Measurements from ENCODE around the gene ARID1B. TPM values are rescaled to one million over a fixed set of nuclear protein-coding genes. Genes with fewer than 3 reads are reported as not detected.

The ARID1B gene
- total and polyA plus RNA-seq, 2 of the 4 experiments (the other 2 are of a cell fraction): 14.5 to 20.1 TPM

- no peak for ATAC-seq (ENCODE audit: low read depth)
- dilution Hi-C loops (cut with HindIII; ENCODE audit: low sequenced_read_pairs, unreplicated experiment) (no loop called here), intact Hi-C loops (cut with micrococcal nuclease) (no loop called here)
Measured at GRCh38 chr6:156807028-156807427, 29.9 kb downstream of the ARID1B start.

More at GRCh38 chr6:156807028-156807427, 29.9 kb downstream of the ARID1B start:
- Histone ChIP-seq H3K9me3 (ENCODE audit: control insufficient read depth, insufficient read depth, low read length) (peaks cover 2% of the 10 kb centered on the region; the same call in 1 of the 2 replicates), H3K27ac (ENCODE audit: insufficient read depth, low read length) (no peak overlapping the region), H3K9ac (ENCODE audit: low read depth, low read length) (no peak overlapping the region), H2BK120ac (ENCODE audit: low read depth, low read length) (no peak overlapping the region), H2BK20ac (ENCODE audit: low read depth, low read length) (no peak overlapping the region), H4K8ac (ENCODE audit: low read depth in 2 of 2, low read length in 2 of 2) (no peak overlapping the region), H3K14ac (replicated peaks; ENCODE audit: low read depth, low read length) (no peak overlapping the region), H4K20me1 (ENCODE audit: insufficient read depth, low read length) (peaks cover 70% of the 10 kb centered on the region), H3K9me1 (ENCODE audit: insufficient read depth, low read length) (peaks cover 18% of the 10 kb centered on the region), H4K5ac (ENCODE audit: low read depth, low read length) (no peak overlapping the region), H3K36me3 (ENCODE audit: control insufficient read depth, insufficient read depth, low read length) (no peaks in the 10 kb centered on the region), H3K79me1 (ENCODE audit: low read depth in 1 of 2, low read length in 2 of 2) (peaks cover 36 to 75% of the 10 kb centered on the region in 2 experiments), H2AK9ac (replicated peaks; ENCODE audit: low read depth, low read length, poor library complexity) (no peak overlapping the region), H2BK5ac (ENCODE audit: low read depth, low read length, poor library complexity, severe bottlenecking) (no peak overlapping the region), H2BK15ac (ENCODE audit: low read depth, low read length) (no peak overlapping the region), H4K91ac (ENCODE audit: insufficient read depth, low read depth, low read length) (no peak overlapping the region), H3K4me2 (ENCODE audit: low read depth, low read length) (no peak overlapping the region), H3K4me3 (ENCODE audit: insufficient read depth, low read depth, low read length) (no peak overlapping the region), H3K23ac (ENCODE audit: low read depth, low read length) (no peak overlapping the region), H2AK5ac (ENCODE audit: low read depth, low read length) (no peak overlapping the region), H3K18ac (ENCODE audit: low read depth, low read length) (no peak overlapping the region), H3K4me1 (ENCODE audit: control insufficient read depth, insufficient read depth, low read length) (peaks cover 6% of the 10 kb centered on the region), H3K4ac (ENCODE audit: low read depth, low read length) (no peak overlapping the region), H3K56ac (ENCODE audit: extremely low read depth, insufficient read depth, low read length) (no peak overlapping the region), H2AFZ (replicated peaks; ENCODE audit: low read length, poor library complexity) (no peak overlapping the region), H3K27me3 (ENCODE audit: control insufficient read depth, insufficient read depth, low read length) (no peaks in the 10 kb centered on the region)
- no peak for DNase-seq
- no peak for TF ChIP-seq NFE2L2 (IDR thresholded peaks at IDR 0.05; ENCODE audit: low read depth, low read length)
- no peak for TF ChIP-seq CHD1 (IDR thresholded peaks at IDR 0.05; ENCODE audit: low read depth, low read length)
- no peak for TF ChIP-seq CTCF (conservative IDR thresholded peaks at IDR 0.05; ENCODE audit: low read depth, low read length)
- TF ChIP-seq MAFK (IDR thresholded peaks at IDR 0.05; ENCODE audit: low read depth, low read length): no peak
- no peak for TF ChIP-seq MXI1 (IDR thresholded peaks at IDR 0.05; ENCODE audit: borderline replicate concordance, low read depth, low read length)
- TF ChIP-seq POLR2A (IDR thresholded peaks at IDR 0.05; ENCODE audit: low read depth, low read length): no peak
- TF ChIP-seq ELK1 (IDR thresholded peaks at IDR 0.05; ENCODE audit: borderline replicate concordance, low read depth, low read length): no peak
- TF ChIP-seq MAZ (IDR thresholded peaks at IDR 0.05; ENCODE audit: borderline replicate concordance, low read depth, low read length): no peak
- TF ChIP-seq CEBPB (IDR thresholded peaks at IDR 0.05; ENCODE audit: low read depth, low read length): no peak
- no peak for TF ChIP-seq RFX5 (IDR thresholded peaks at IDR 0.05; ENCODE audit: low read depth, low read length)
- no peak for TF ChIP-seq RAD21 (IDR thresholded peaks at IDR 0.05; ENCODE audit: low read length)
- TF ChIP-seq BHLHE40 (IDR thresholded peaks at IDR 0.05; ENCODE audit: low read depth, low read length): no peak
- no peak for TF ChIP-seq RCOR1 (IDR thresholded peaks at IDR 0.05; ENCODE audit: insufficient replicate concordance, low read length)
- TF ChIP-seq USF2 (IDR thresholded peaks at IDR 0.05; ENCODE audit: low read depth, low read length): no peak
- TF ChIP-seq SMC3 (IDR thresholded peaks at IDR 0.05; ENCODE audit: low read depth, low read length): no peak
- no peak for TF ChIP-seq FOS (IDR thresholded peaks at IDR 0.05; ENCODE audit: low read depth, low read length)
- CTCF ChIA-PET: no interaction called here
- no TSS peak for BruUV-seq (replicated peaks)
- in situ Hi-C loops (cut with MboI; ENCODE audit: low sequenced_read_pairs): no loop called here
- POLR2A ChIA-PET (ENCODE audit: unreplicated experiment): no interaction called here
- 96% methylated on average over 4 of the region's 11 CpGs; no CpG with 5 or more reads in 1 of the 2 experiments for WGBS, 2 experiments (ENCODE audit: extremely low coverage in 2 of 2, insufficient read length in 1 of 2)

Data from IMR-90 (cell line).